ENCODE results near the gene ARHGAP12. TPM values are rescaled to one million over a fixed set of nuclear protein-coding genes. Genes with fewer than 3 reads are reported as not detected.

ARHGAP12 gene
- polyA plus RNA-seq, 1 donor from 2014 or later = 62.6 TPM

DNA sequence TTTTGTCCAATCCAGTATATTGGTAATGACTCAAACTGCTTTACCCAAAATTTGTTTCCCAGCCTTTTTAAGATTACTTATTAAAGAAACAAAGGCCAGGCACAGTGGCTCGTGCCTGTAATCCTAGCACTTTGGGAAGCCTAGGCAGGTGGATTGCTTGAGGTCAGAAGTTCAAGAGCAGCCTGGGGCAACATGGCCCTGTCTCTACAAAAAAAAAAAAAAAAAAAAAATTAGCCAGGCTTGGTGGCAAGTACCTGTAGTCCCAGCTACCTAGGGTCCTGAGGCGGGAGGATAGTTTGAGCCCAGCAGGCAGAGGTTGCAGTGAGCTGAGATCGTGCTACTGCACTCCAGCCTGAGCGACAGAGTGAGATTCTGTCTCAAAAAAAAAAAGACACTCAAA lies 7.0 kb upstream of the ARHGAP12 start:
- Histone ChIP-seq H3K9ac (ENCODE audit: low read length) (no peak overlapping the region), H3K27me3 (ENCODE audit: insufficient read depth, low read depth, low read length) (no peaks in the 10 kb centered on the region), H4K20me1 (ENCODE audit: insufficient read depth) (no peaks in the 10 kb centered on the region), H3K4me2 (ENCODE audit: low read length) (no peak overlapping the region), H3K9me3 (ENCODE audit: low read length) (no peaks in the 10 kb centered on the region), H3K9me2 (ENCODE audit: insufficient read depth, low read length) (no peaks in the 10 kb centered on the region), H3K36me3 (ENCODE audit: insufficient read depth, low read length) (no peaks in the 10 kb centered on the region), H2AFZ (ENCODE audit: low read depth, low read length) (no peak overlapping the region), H3F3A (ENCODE audit: insufficient read depth, low read length, poor library complexity, severe bottlenecking) (no peaks in the 10 kb centered on the region), H3K27ac (ENCODE audit: low read length) (no peak overlapping the region), H3K79me2 (replicated peaks; ENCODE audit: insufficient read depth, low read length) (no peaks in the 10 kb centered on the region), H3K4me3 (ENCODE audit: low read length) (no peak overlapping the region)
- TF ChIP-seq SMC3 (conservative IDR thresholded peaks at IDR 0.05; ENCODE audit: poor library complexity) = no peak

DNA sequence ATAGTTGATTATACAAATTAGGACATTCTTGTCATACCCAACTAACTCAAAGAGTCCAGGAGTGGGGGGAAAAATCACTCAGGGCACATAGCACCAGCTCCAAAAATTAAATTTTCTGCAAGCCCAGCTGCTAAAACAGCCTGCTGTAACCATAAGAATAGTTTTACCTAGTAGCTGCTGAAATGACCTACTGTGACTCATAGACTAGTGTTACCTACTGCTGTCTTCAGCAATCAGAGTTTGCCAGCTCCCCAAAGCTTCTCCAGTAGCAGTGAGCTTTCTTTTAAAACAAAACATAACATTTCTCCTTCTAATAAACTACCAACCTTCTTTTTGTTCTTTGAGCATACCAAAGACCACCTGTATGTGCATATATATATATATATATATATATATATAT lies 4.2 kb upstream of the ARHGAP12 start:
- H3K79me2 ChIP-seq (replicated peaks; ENCODE audit: insufficient read depth, low read length) = no peaks in the 10 kb centered on the region
- H4K20me1 ChIP-seq (ENCODE audit: insufficient read depth) = no peaks in the 10 kb centered on the region
- no peak for TF ChIP-seq EP300 (conservative IDR thresholded peaks at IDR 0.05; ENCODE audit: poor library complexity, severe bottlenecking)
- H3F3A ChIP-seq (ENCODE audit: insufficient read depth, low read length, poor library complexity, severe bottlenecking) = no peaks in the 10 kb centered on the region
- no peaks in the 10 kb centered on the region for H3K27me3 ChIP-seq (ENCODE audit: insufficient read depth, low read depth, low read length)
- no peak overlapping the region for H3K9ac ChIP-seq (ENCODE audit: low read length)
- H3K36me3 ChIP-seq (ENCODE audit: insufficient read depth, low read length) = no peaks in the 10 kb centered on the region
- no peaks in the 10 kb centered on the region for H3K9me3 ChIP-seq (ENCODE audit: low read length)
- no peaks in the 10 kb centered on the region for H3K9me2 ChIP-seq (ENCODE audit: insufficient read depth, low read length)
- no peak overlapping the region for H3K4me2 ChIP-seq (ENCODE audit: low read length)
- no peak overlapping the region for H3K4me3 ChIP-seq (ENCODE audit: low read length)
- no peak overlapping the region for H2AFZ ChIP-seq (ENCODE audit: low read depth, low read length)
- H3K27ac ChIP-seq (ENCODE audit: low read length) = no peak overlapping the region

DNA sequence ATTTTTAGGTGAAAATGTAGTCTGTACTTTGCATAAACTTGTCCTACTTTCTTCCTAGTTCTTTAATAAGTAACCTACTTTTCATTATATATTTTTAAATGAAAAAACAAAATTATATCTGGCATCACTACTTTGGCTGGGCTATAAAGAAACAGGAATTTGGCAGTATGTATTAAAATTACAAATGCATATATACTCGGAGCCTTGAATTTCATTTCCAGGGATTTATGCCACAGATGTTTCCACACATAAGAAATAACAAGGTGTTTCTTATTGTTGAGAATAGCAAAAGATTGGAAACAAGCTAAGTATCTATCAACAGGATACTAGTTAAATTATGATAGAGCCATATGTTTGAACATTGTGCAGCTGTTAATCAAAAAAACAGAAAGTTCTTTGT lies 2.2 kb upstream of the ARHGAP12 start:
- no peak for TF ChIP-seq SMC3 (conservative IDR thresholded peaks at IDR 0.05; ENCODE audit: poor library complexity)
- no peak for TF ChIP-seq EP300 (conservative IDR thresholded peaks at IDR 0.05; ENCODE audit: poor library complexity, severe bottlenecking)
- TF ChIP-seq TAF1 (IDR thresholded peaks at IDR 0.05; ENCODE audit: low read depth) = no peak
- TF ChIP-seq, protein P1, sequence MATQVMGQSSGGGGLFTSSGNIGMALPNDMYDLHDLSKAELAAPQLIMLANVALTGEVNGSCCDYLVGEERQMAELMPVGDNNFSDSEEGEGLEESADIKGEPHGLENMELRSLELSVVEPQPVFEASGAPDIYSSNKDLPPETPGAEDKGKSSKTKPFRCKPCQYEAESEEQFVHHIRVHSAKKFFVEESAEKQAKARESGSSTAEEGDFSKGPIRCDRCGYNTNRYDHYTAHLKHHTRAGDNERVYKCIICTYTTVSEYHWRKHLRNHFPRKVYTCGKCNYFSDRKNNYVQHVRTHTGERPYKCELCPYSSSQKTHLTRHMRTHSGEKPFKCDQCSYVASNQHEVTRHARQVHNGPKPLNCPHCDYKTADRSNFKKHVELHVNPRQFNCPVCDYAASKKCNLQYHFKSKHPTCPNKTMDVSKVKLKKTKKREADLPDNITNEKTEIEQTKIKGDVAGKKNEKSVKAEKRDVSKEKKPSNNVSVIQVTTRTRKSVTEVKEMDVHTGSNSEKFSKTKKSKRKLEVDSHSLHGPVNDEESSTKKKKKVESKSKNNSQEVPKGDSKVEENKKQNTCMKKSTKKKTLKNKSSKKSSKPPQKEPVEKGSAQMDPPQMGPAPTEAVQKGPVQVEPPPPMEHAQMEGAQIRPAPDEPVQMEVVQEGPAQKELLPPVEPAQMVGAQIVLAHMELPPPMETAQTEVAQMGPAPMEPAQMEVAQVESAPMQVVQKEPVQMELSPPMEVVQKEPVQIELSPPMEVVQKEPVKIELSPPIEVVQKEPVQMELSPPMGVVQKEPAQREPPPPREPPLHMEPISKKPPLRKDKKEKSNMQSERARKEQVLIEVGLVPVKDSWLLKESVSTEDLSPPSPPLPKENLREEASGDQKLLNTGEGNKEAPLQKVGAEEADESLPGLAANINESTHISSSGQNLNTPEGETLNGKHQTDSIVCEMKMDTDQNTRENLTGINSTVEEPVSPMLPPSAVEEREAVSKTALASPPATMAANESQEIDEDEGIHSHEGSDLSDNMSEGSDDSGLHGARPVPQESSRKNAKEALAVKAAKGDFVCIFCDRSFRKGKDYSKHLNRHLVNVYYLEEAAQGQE (IDR thresholded peaks at IDR 0.05; ENCODE audit: borderline replicate concordance) = no peak
- TF ChIP-seq, protein P2, sequence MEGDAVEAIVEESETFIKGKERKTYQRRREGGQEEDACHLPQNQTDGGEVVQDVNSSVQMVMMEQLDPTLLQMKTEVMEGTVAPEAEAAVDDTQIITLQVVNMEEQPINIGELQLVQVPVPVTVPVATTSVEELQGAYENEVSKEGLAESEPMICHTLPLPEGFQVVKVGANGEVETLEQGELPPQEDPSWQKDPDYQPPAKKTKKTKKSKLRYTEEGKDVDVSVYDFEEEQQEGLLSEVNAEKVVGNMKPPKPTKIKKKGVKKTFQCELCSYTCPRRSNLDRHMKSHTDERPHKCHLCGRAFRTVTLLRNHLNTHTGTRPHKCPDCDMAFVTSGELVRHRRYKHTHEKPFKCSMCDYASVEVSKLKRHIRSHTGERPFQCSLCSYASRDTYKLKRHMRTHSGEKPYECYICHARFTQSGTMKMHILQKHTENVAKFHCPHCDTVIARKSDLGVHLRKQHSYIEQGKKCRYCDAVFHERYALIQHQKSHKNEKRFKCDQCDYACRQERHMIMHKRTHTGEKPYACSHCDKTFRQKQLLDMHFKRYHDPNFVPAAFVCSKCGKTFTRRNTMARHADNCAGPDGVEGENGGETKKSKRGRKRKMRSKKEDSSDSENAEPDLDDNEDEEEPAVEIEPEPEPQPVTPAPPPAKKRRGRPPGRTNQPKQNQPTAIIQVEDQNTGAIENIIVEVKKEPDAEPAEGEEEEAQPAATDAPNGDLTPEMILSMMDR (IDR thresholded peaks at IDR 0.05; ENCODE audit: poor library complexity, severe bottlenecking) = no peak
- TF ChIP-seq MXI1 (conservative IDR thresholded peaks at IDR 0.05; ENCODE audit: poor library complexity, severe bottlenecking) = no peak
- TF ChIP-seq POLR2AphosphoS5 (IDR thresholded peaks at IDR 0.05) = no peak
- TF ChIP-seq EZH2 (IDR thresholded peaks at IDR 0.05; ENCODE audit: borderline replicate concordance, insufficient read depth, low read length, poor library complexity, severe bottlenecking) = no peak
- TF ChIP-seq RAD21 (conservative IDR thresholded peaks at IDR 0.05) = no peak
- H3K9me2 ChIP-seq (ENCODE audit: insufficient read depth, low read length) = no peaks in the 10 kb centered on the region
- no peaks in the 10 kb centered on the region for H3K36me3 ChIP-seq (ENCODE audit: insufficient read depth, low read length)
- H3F3A ChIP-seq (ENCODE audit: insufficient read depth, low read length, poor library complexity, severe bottlenecking) = no peaks in the 10 kb centered on the region
- H3K79me2 ChIP-seq (replicated peaks; ENCODE audit: insufficient read depth, low read length) = peaks cover 20% of the 10 kb centered on the region
- H3K9ac ChIP-seq (ENCODE audit: low read length) = no peak overlapping the region
- no peak overlapping the region for H2AFZ ChIP-seq (ENCODE audit: low read depth, low read length)
- H3K9me3 ChIP-seq (ENCODE audit: low read length) = no peaks in the 10 kb centered on the region
- H4K20me1 ChIP-seq (ENCODE audit: insufficient read depth) = no peaks in the 10 kb centered on the region
- no peak overlapping the region for H3K4me3 ChIP-seq (ENCODE audit: low read length)
- no peak overlapping the region for H3K27ac ChIP-seq (ENCODE audit: low read length)
- H3K4me2 ChIP-seq (ENCODE audit: low read length) = no peak overlapping the region
- no peaks in the 10 kb centered on the region for H3K27me3 ChIP-seq (ENCODE audit: insufficient read depth, low read depth, low read length)

Data from neural cell (in vitro differentiated cells).